ENCODE measurements around the gene FNDC3B.

The FNDC3B gene

GRCh38 chr3:172177803-172178316 lies 138.5 kb downstream of the FNDC3B start:
- Mint-ChIP-seq H3K27ac (no peak overlapping the region), H3K27me3 (no peaks in the 10 kb centered on the region), H3K9me3 (ENCODE audit: low read depth) (no peaks in the 10 kb centered on the region), H3K4me1 (ENCODE audit: low read depth) (peaks cover 22% of the 10 kb centered on the region), H3K36me3 (peaks cover 13% of the 10 kb centered on the region), H3K4me3 (no peak overlapping the region)

- Mint-ChIP-seq H3K4me3 (no peak overlapping the region), H3K4me1 (ENCODE audit: low read depth) (peaks cover 25% of the 10 kb centered on the region), H3K27ac (no peak overlapping the region), H3K36me3 (peaks cover 10% of the 10 kb centered on the region), H3K27me3 (no peaks in the 10 kb centered on the region), H3K9me3 (ENCODE audit: low read depth) (no peaks in the 10 kb centered on the region)
Measured at GRCh38 chr3:172179680-172180399, 140.5 kb downstream of the FNDC3B start.

GRCh38 chr3:172180473-172180872 lies 141.1 kb downstream of the FNDC3B start:
- Mint-ChIP-seq H3K4me3 (no peak overlapping the region), H3K27ac (no peak overlapping the region), H3K36me3 (peaks cover 10% of the 10 kb centered on the region), H3K9me3 (ENCODE audit: low read depth) (no peaks in the 10 kb centered on the region), H3K27me3 (no peaks in the 10 kb centered on the region), H3K4me1 (ENCODE audit: low read depth) (peaks cover 22% of the 10 kb centered on the region)

GRCh38 chr3:172181932-172182586 lies 142.7 kb downstream of the FNDC3B start:
- peaks cover 10% of the 10 kb centered on the region for H3K36me3 Mint-ChIP-seq
- no peak overlapping the region for H3K27ac Mint-ChIP-seq
- H3K4me3 Mint-ChIP-seq, result no peak overlapping the region
- no peaks in the 10 kb centered on the region for H3K9me3 Mint-ChIP-seq (ENCODE audit: low read depth)
- H3K27me3 Mint-ChIP-seq, result no peaks in the 10 kb centered on the region
- H3K4me1 Mint-ChIP-seq (ENCODE audit: low read depth), result peaks cover 25% of the 10 kb centered on the region

GRCh38 chr3:172182797-172183196 lies 143.4 kb downstream of the FNDC3B start:
- H3K27me3 Mint-ChIP-seq, result no peaks in the 10 kb centered on the region
- no peaks in the 10 kb centered on the region for H3K9me3 Mint-ChIP-seq (ENCODE audit: low read depth)
- peaks cover 9% of the 10 kb centered on the region for H3K36me3 Mint-ChIP-seq
- H3K4me1 Mint-ChIP-seq (ENCODE audit: low read depth), result peaks cover 25% of the 10 kb centered on the region
- H3K4me3 Mint-ChIP-seq, result no peak overlapping the region
- H3K27ac Mint-ChIP-seq, result peak overlapping the region; percentile 59

GRCh38 chr3:172184106-172184822 lies 144.9 kb downstream of the FNDC3B start:
- Mint-ChIP-seq H3K27ac (no peak overlapping the region), H3K27me3 (no peaks in the 10 kb centered on the region), H3K4me1 (ENCODE audit: low read depth) (peaks cover 25% of the 10 kb centered on the region), H3K9me3 (ENCODE audit: low read depth) (no peaks in the 10 kb centered on the region), H3K4me3 (no peak overlapping the region), H3K36me3 (peaks cover 2% of the 10 kb centered on the region)

- no peaks in the 10 kb centered on the region for H3K27me3 Mint-ChIP-seq
- no peak overlapping the region for H3K4me3 Mint-ChIP-seq
- peaks cover 19% of the 10 kb centered on the region for H3K4me1 Mint-ChIP-seq (ENCODE audit: low read depth)
- H3K36me3 Mint-ChIP-seq, result no peaks in the 10 kb centered on the region
- H3K27ac Mint-ChIP-seq, result no peak overlapping the region
- H3K9me3 Mint-ChIP-seq (ENCODE audit: low read depth), result no peaks in the 10 kb centered on the region
Measured at GRCh38 chr3:172185907-172186306, 146.5 kb downstream of the FNDC3B start.

- no peaks in the 10 kb centered on the region for H3K36me3 Mint-ChIP-seq
- peaks cover 19% of the 10 kb centered on the region for H3K4me1 Mint-ChIP-seq (ENCODE audit: low read depth)
- no peaks in the 10 kb centered on the region for H3K27me3 Mint-ChIP-seq
- no peak overlapping the region for H3K4me3 Mint-ChIP-seq
- H3K9me3 Mint-ChIP-seq (ENCODE audit: low read depth), result no peaks in the 10 kb centered on the region
- H3K27ac Mint-ChIP-seq, result no peak overlapping the region
Measured at GRCh38 chr3:172186607-172187006, 147.2 kb downstream of the FNDC3B start.

- H3K4me1 Mint-ChIP-seq (ENCODE audit: low read depth), result peaks cover 15% of the 10 kb centered on the region
- no peaks in the 10 kb centered on the region for H3K9me3 Mint-ChIP-seq (ENCODE audit: low read depth)
- no peak overlapping the region for H3K27ac Mint-ChIP-seq
- H3K27me3 Mint-ChIP-seq, result no peaks in the 10 kb centered on the region
- no peak overlapping the region for H3K4me3 Mint-ChIP-seq
- H3K36me3 Mint-ChIP-seq, result no peaks in the 10 kb centered on the region
Measured at GRCh38 chr3:172187511-172187910, 148.1 kb downstream of the FNDC3B start.

GRCh38 chr3:172188511-172188910 lies 149.1 kb downstream of the FNDC3B start:
- H3K27ac Mint-ChIP-seq, result no peak overlapping the region

GRCh38 chr3:172189213-172189612 lies 149.8 kb downstream of the FNDC3B start:
- H3K36me3 Mint-ChIP-seq, result peaks cover under 1% of the 10 kb centered on the region
- H3K27me3 Mint-ChIP-seq, result no peaks in the 10 kb centered on the region
- no peaks in the 10 kb centered on the region for H3K9me3 Mint-ChIP-seq (ENCODE audit: low read depth)
- H3K4me3 Mint-ChIP-seq, result no peak overlapping the region
- no peak overlapping the region for H3K27ac Mint-ChIP-seq
- peaks cover 13% of the 10 kb centered on the region for H3K4me1 Mint-ChIP-seq (ENCODE audit: low read depth)

More at GRCh38 chr3:172188511-172188910, 149.1 kb downstream of the FNDC3B start:
- Mint-ChIP-seq H3K4me3 (no peak overlapping the region), H3K4me1 (ENCODE audit: low read depth) (peaks cover 13% of the 10 kb centered on the region), H3K27me3 (no peaks in the 10 kb centered on the region), H3K36me3 (no peaks in the 10 kb centered on the region), H3K9me3 (ENCODE audit: low read depth) (no peaks in the 10 kb centered on the region)

GRCh38 chr3:172189987-172190603 lies 150.7 kb downstream of the FNDC3B start:
- Mint-ChIP-seq H3K4me3 (no peak overlapping the region), H3K36me3 (peaks cover 3% of the 10 kb centered on the region), H3K9me3 (ENCODE audit: low read depth) (no peaks in the 10 kb centered on the region), H3K27ac (no peak overlapping the region), H3K4me1 (ENCODE audit: low read depth) (peaks cover 13% of the 10 kb centered on the region), H3K27me3 (no peaks in the 10 kb centered on the region)

- H3K36me3 Mint-ChIP-seq, result peaks cover 3% of the 10 kb centered on the region
- no peak overlapping the region for H3K4me3 Mint-ChIP-seq
- no peak overlapping the region for H3K27ac Mint-ChIP-seq
- peaks cover 13% of the 10 kb centered on the region for H3K4me1 Mint-ChIP-seq (ENCODE audit: low read depth)
- no peaks in the 10 kb centered on the region for H3K27me3 Mint-ChIP-seq
- H3K9me3 Mint-ChIP-seq (ENCODE audit: low read depth), result no peaks in the 10 kb centered on the region
Measured at GRCh38 chr3:172190980-172191379, 151.6 kb downstream of the FNDC3B start.

- Mint-ChIP-seq H3K27me3 (no peaks in the 10 kb centered on the region), H3K4me3 (no peak overlapping the region), H3K36me3 (peaks cover 3% of the 10 kb centered on the region), H3K9me3 (ENCODE audit: low read depth) (no peaks in the 10 kb centered on the region), H3K27ac (no peak overlapping the region), H3K4me1 (ENCODE audit: low read depth) (peaks cover 11% of the 10 kb centered on the region)
Measured at GRCh38 chr3:172191629-172192028, 152.3 kb downstream of the FNDC3B start.
